ENCODE data around the gene TOP2A.
A peak's percentile ranks its signal among the peaks of the same experiment; 100 is the strongest.

The TOP2A gene

GRCh38 chr17:40345994-40346764 is 71.5 kb downstream of the TOP2A start:
- DNase-seq (ENCODE audit: low spot score), result no peak

DNA sequence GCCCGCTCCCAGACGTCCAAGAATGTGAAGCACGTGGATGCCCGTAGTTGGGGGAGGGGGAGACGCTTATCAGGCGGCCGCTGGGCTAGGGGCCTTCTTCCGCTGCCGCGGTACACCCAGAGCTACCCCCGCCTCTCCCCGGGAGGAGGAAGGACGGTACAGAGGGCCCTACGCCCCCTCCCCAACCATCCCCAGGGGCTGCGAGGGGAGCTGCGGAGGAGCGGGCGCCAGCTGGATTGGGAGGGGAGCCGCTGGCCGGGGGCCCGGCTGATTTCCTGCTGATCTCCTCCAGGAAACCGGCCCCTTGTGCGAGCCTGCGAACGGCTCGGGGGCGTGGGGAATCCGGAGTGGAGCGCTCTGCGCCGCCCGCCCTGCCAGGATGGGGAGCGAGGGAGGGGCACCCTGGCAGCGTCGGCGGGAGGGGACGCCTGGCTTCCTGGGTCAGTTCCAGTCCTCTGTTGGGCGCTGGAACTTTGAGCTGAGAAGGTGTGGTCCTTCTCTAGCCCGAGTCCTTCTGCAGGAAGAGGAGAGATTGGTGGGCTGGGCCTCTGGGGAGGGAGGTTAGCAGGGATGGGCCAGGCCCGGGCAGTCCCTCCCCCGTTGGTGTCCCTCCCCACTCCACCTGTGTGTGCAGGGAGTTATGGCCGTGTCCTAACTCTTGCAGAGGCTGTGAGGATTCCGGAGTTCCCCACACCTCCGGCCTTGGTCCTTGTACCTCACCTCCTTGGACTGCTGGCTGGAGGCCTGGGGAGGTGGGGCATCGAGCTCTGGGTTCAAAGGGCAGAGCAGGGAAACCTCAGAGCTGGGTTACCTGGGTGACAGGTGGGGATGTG is 72.3 kb downstream of the TOP2A start:
- DNase-seq (ENCODE audit: low spot score), result no peak

DNA sequence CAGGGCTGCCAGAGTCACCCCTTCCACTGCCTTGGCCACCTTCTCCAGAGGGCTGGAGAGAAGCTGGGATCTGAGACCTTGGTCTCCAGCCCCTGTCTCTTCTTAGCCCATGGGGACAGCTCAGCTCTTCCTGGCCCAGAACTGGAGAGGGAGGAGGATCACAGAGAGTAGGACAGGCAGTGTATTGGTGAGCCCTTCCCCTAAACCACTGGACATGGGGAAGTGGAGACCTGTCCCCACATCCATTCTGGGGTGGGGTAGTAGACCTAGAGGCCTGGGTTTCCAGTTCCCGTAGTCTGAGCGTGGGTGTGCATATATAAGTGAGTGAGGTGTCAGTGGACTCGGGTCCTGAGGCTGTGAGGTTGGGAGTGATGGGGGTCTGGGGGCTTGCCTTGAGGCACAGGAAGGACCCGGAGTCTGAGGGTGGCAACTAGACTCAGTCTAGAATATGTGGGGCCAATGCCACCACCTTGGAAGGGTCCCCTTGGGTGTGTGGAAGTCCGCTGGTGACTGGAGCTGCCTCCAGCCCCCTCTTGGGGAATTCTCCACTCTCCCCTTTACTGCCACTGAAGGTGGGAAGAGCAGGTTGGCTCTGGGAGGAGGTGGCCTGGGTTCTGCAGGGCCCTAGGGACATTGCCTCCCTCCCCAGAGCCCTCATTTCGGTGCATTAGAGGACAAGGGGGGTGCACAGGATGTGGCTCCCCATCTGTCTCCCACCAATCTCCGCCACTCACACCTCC is 73.1 kb downstream of the TOP2A start:
- DNase-seq (ENCODE audit: low spot score), result no peak

- no peak for DNase-seq (ENCODE audit: low spot score)
Observed at GRCh38 chr17:40343219-40344119, 74.2 kb downstream of the TOP2A start.

DNA sequence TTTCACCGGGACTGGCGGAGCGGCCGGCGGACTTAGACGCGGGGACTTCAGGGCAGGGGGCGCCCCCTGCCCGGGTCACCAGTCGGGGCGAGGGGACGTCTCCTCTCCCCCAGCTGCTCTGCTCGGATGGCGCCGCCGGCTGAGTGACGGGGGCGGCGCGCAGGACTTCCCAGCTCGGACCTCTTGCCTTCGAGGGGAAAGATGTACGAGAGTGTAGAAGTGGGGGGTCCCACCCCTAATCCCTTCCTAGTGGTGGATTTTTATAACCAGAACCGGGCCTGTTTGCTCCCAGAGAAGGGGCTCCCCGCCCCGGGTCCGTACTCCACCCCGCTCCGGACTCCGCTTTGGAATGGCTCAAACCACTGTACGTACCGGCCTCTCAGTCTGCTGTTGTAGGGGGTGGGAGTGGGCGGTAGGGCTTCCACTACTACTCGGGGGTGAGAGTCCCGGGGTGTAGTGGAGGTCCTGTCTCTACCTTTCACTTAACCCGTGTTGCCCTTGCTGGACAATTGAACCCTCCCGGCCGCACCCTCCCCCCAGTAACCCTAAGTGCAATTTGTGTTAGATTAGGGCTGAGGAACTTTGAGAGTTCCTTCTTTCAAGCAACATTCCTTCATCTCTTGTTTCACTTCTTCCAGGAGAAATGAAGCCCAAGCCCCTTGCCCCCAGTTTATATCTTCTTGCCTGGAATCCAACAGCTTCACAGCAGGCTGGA is 75.0 kb downstream of the TOP2A start:
- DNase-seq (ENCODE audit: low spot score), result no peak

GRCh38 chr17:40341808-40342503 is 75.7 kb downstream of the TOP2A start:
- DNase-seq (ENCODE audit: low spot score), result peak; percentile 68

DNA sequence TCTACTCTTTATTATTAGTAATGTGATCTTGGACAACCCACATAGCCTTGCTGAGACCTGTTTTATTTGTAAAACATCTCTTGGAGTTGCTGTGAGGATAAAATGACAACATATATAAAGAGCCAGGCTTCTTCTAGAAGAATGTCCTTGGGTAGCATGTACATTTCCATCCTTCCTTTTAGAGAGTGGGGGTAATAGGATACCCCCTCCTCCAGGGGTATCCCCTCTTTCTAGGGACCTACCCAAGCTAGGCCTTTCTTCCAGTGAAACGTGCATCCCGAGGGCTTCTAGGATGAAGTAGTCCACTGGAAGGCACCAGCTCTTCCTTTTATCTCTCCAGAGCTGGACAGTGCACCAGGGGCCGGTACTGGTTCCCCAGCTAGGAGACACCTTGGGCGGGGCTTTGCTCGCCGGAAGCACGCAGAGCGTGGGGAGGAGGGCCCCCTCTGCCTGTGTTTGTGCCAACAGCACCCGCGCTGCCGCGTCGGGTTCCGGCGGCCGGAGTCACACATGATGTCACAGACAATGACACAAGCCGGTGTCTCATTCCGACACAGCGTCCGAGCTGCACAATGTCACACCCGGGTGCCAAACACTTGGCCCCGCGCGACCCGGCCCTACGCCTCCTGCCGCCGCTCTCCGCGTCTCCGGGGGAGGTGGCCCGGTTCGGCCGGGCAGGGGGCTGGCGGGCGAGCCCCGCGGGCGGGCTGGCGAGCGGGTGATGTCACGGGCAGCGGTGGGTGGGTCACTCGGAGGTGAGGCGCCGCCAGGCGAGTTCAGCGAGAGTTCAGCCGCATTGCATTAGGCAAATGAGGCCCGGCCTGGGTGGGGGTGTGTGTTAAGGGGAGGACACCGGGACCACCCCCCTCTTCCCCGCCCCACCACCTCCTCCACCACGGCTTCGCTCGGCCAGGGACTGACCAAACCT is 76.6 kb downstream of the TOP2A start:
- peak; percentile 71 for DNase-seq (ENCODE audit: low spot score)

GRCh38 chr17:40340327-40340726 is 77.4 kb downstream of the TOP2A start:
- DNase-seq (ENCODE audit: low spot score), result no peak

- DNase-seq (ENCODE audit: low spot score), result no peak
Observed at GRCh38 chr17:40338941-40339649, 78.6 kb downstream of the TOP2A start.

Data from Ammon's horn (tissue), 1 donor.